ENCODE results near the gene CYTL1. TPM values are rescaled to one million over a fixed set of nuclear protein-coding genes. Genes with fewer than 3 reads are reported as not detected.
"Not testable (repeated sequence)": the region's sequence is repeated elsewhere in the genome, so short reads cannot be mapped to it uniquely, and the experiment has no call there.

The CYTL1 gene
- total RNA-seq, 1 experiment from 2014 or later: not detected

- no peak for DNase-seq (ENCODE audit: low read depth)
Observed at GRCh38 chr4:5003372-5003857, 15.8 kb downstream of the CYTL1 start.

GRCh38 chr4:5001641-5002040, 17.6 kb downstream of the CYTL1 start:
- DNase-seq (ENCODE audit: low read depth): not testable (repeated sequence)

GRCh38 chr4:4996935-4997334, 22.3 kb downstream of the CYTL1 start:
- peak; percentile 9 for DNase-seq (ENCODE audit: low read depth)

- DNase-seq (ENCODE audit: low read depth): no peak
Observed at GRCh38 chr4:4995908-4996265, 23.4 kb downstream of the CYTL1 start.

GRCh38 chr4:4995103-4995907, 24.0 kb downstream of the CYTL1 start:
- peak; percentile 56 for DNase-seq (ENCODE audit: low read depth)

GRCh38 chr4:4994312-4995097, 24.8 kb downstream of the CYTL1 start:
- no peak for DNase-seq (ENCODE audit: low read depth)

- no peak for DNase-seq (ENCODE audit: low read depth)
Observed at GRCh38 chr4:4992833-4993232, 26.4 kb downstream of the CYTL1 start.

GRCh38 chr4:4991541-4992099, 27.6 kb downstream of the CYTL1 start:
- no peak for DNase-seq (ENCODE audit: low read depth)

- peak; percentile 66 for DNase-seq (ENCODE audit: low read depth)
Observed at GRCh38 chr4:4990857-4991540, 28.3 kb downstream of the CYTL1 start.

- DNase-seq (ENCODE audit: low read depth): no peak
Observed at GRCh38 chr4:4990329-4990728, 28.9 kb downstream of the CYTL1 start.

- DNase-seq (ENCODE audit: low read depth): no peak
Observed at GRCh38 chr4:4989083-4989622, 30.1 kb downstream of the CYTL1 start.

GRCh38 chr4:4987656-4988055, 31.6 kb downstream of the CYTL1 start:
- DNase-seq (ENCODE audit: low read depth): no peak

- DNase-seq (ENCODE audit: low read depth): no peak
Observed at GRCh38 chr4:4986841-4987240, 32.4 kb downstream of the CYTL1 start.

- peak; percentile 12 for DNase-seq (ENCODE audit: low read depth)
Observed at GRCh38 chr4:4985844-4986243, 33.4 kb downstream of the CYTL1 start.

GRCh38 chr4:4985036-4985435, 34.2 kb downstream of the CYTL1 start:
- DNase-seq (ENCODE audit: low read depth): no peak

- no peak for DNase-seq (ENCODE audit: low read depth)
Observed at GRCh38 chr4:4984186-4984585, 35.1 kb downstream of the CYTL1 start.

- DNase-seq (ENCODE audit: low read depth): no peak
Observed at GRCh38 chr4:4981827-4982226, 37.4 kb downstream of the CYTL1 start.

GRCh38 chr4:4981427-4981826, 37.8 kb downstream of the CYTL1 start:
- no peak for DNase-seq (ENCODE audit: low read depth)

- DNase-seq (ENCODE audit: low read depth): no peak
Observed at GRCh38 chr4:4980621-4981230, 38.5 kb downstream of the CYTL1 start.

- no peak for DNase-seq (ENCODE audit: low read depth)
Observed at GRCh38 chr4:4979971-4980370, 39.3 kb downstream of the CYTL1 start.

GRCh38 chr4:4974727-4975126, 44.5 kb downstream of the CYTL1 start:
- DNase-seq (ENCODE audit: low read depth): no peak
